GM23248 (cell line): ENCODE data around the gene IGFLR1.

Source experiments
- EZH2 ChIP-seq: fragments of 200-600 bp; sonication (generic); IDR thresholded peaks from 2 replicates; pipeline ENCODE4 v1.6.1; 2018; ENCODE audit warnings: antibody characterized with exemption, mild to moderate bottlenecking; ENCODE audit not compliant: insufficient read depth, poor library complexity, severe bottlenecking
- EZH2phosphoT487 ChIP-seq: fragments of 200-600 bp; sonication (generic); IDR thresholded peaks from 2 replicates; pipeline ENCODE4 v1.6.1; 2018; ENCODE audit warnings: antibody characterized with exemption, moderate library complexity, mild to moderate bottlenecking, low read depth; ENCODE audit not compliant: insufficient read depth

DNA sequence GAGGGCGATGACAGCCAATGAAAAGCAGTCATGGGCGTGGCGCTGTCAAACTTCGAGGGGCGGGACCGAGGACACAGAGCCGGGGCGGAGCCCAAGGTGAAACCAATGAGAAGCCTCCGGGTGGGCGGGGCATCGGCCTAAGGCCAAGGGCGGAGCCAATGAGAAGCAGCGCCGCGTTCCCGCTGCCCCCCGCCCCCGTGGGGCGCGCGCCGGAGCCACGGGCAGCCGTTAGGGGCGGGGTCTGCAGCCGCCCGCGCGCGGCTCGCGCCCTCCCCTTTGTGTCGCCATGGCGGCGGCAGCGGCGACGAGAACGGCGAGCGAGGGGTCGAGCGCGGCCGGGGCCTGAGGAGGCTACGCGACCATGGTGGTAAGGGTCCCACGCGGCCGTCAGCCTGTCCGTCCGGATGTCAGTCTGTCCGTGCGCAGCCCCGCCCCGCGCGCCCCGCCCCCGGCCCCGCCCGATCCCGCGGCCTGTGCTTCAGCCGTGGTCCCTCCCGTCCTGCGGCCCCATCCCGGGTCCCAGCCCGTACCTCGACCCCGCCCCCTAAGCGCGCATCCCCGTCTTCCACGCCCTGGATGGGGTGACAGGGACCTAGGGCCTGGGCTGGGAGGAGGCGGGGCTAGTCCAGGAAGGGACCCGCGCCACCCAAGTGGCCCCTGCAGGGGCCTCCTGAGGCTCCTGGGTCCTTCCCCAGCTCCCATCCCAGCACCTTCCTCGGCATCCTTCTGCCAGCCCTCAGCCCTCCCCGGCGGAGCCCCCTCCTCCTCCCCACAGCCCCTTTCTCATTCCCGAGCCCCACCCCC lies 33.2 kb upstream of the IGFLR1 start, which contains the start of gene ARHGAP33:
- TF ChIP-seq EZH2 = no peak
- TF ChIP-seq EZH2phosphoT487 = no peak
